Bronchial epithelial cell (primary cell): ENCODE data around the gene GSG1L. TPM values are rescaled to one million over a fixed set of nuclear protein-coding genes. Genes with fewer than 3 reads are reported as not detected.

Experiments used
- DNase-seq: peaks from one replicate; pipeline ENCODE4 v3.0.0-alpha.2; 2010; ENCODE audit warnings: low read depth
- FAIRE-seq: peaks from 2 replicates; lab custom pipeline; 2011; peaks lifted over from hg19 to GRCh38; lab: Jason Lieb, UNC
- H3K27me3 ChIP-seq: 2 replicates; pipeline ENCODE4 v1.5.1; 2011; ENCODE audit warnings: low read length; ENCODE audit not compliant: control insufficient read depth, insufficient read depth
- H3K36me3 ChIP-seq: 2 replicates; pipeline ENCODE4 v1.5.1; 2011; ENCODE audit warnings: low read length; ENCODE audit not compliant: control insufficient read depth, insufficient read depth
- H3K4me3 ChIP-seq: 2 replicates; pipeline ENCODE4 v1.5.1; 2011; ENCODE audit warnings: mild to moderate bottlenecking, low read depth, low read length, control low read depth
- total RNA-seq: library from RNA; depleted of rRNA; stranded (reverse); fragments of >200 nt; gene quantifications from 2 replicates; pipeline ENCODE4 v1.2.1, GENCODE V29; 2014
- TF ChIP-seq, protein P1 (sequence below): IDR thresholded peaks from 2 replicates; pipeline ENCODE4 v1.5.1; 2011; ENCODE audit warnings: mild to moderate bottlenecking, moderate library complexity, low read length, control low read depth, inconsistent platforms; ENCODE audit not compliant: insufficient read depth, severe bottlenecking

GSG1L gene
- total RNA-seq, 1 donor from 2014 or later, result not detected

GRCh38 chr16:27799896-27800295, 263.6 kb downstream of the GSG1L start:
- Histone ChIP-seq H3K4me3 (no peak overlapping the region), H3K27me3 (no peaks in the 10 kb centered on the region), H3K36me3 (no peaks in the 10 kb centered on the region)
- FAIRE-seq (no peak), DNase-seq (no peak)
- TF ChIP-seq, protein P1, sequence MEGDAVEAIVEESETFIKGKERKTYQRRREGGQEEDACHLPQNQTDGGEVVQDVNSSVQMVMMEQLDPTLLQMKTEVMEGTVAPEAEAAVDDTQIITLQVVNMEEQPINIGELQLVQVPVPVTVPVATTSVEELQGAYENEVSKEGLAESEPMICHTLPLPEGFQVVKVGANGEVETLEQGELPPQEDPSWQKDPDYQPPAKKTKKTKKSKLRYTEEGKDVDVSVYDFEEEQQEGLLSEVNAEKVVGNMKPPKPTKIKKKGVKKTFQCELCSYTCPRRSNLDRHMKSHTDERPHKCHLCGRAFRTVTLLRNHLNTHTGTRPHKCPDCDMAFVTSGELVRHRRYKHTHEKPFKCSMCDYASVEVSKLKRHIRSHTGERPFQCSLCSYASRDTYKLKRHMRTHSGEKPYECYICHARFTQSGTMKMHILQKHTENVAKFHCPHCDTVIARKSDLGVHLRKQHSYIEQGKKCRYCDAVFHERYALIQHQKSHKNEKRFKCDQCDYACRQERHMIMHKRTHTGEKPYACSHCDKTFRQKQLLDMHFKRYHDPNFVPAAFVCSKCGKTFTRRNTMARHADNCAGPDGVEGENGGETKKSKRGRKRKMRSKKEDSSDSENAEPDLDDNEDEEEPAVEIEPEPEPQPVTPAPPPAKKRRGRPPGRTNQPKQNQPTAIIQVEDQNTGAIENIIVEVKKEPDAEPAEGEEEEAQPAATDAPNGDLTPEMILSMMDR, result no peak

GRCh38 chr16:27798241-27798640, 265.3 kb downstream of the GSG1L start:
- Histone ChIP-seq H3K36me3 (no peaks in the 10 kb centered on the region), H3K4me3 (no peak overlapping the region), H3K27me3 (no peaks in the 10 kb centered on the region)
- DNase-seq, result no peak
- TF ChIP-seq, protein P1, result no peak
- no peak for FAIRE-seq

GRCh38 chr16:27795992-27796614, 267.4 kb downstream of the GSG1L start:
- peak; percentile 95 for FAIRE-seq
- peak; percentile 15 for DNase-seq
- Histone ChIP-seq H3K27me3 (no peaks in the 10 kb centered on the region), H3K4me3 (no peak overlapping the region), H3K36me3 (no peaks in the 10 kb centered on the region)
- TF ChIP-seq, protein P1, result no peak

- FAIRE-seq (no peak), DNase-seq (no peak)
- TF ChIP-seq, protein P1, result no peak
- Histone ChIP-seq H3K27me3 (no peaks in the 10 kb centered on the region), H3K4me3 (no peak overlapping the region), H3K36me3 (no peaks in the 10 kb centered on the region)
These were observed 270.3 kb downstream of the GSG1L start for GRCh38 chr16:27793249-27793622.

GRCh38 chr16:27792486-27793248, 270.8 kb downstream of the GSG1L start:
- TF ChIP-seq, protein P1, result no peak

More at GRCh38 chr16:27792486-27793248, 270.8 kb downstream of the GSG1L start:
- H3K36me3 ChIP-seq, result no peaks in the 10 kb centered on the region
- DNase-seq (peak; percentile 3), FAIRE-seq (no peak)
- no peak overlapping the region for H3K4me3 ChIP-seq
- H3K27me3 ChIP-seq, result no peaks in the 10 kb centered on the region
